ENCODE data around the gene POMGNT2.

Gene POMGNT2

GRCh38 chr3:43105596-43106292, at the start of gene POMGNT2:
TSS of gene POMGNT2 (minus strand) at chr3:43106079. CDS start at chr3:43081431, 24,648 bp downstream.
- peak; percentile 96 to 98 for ATAC-seq

DNA sequence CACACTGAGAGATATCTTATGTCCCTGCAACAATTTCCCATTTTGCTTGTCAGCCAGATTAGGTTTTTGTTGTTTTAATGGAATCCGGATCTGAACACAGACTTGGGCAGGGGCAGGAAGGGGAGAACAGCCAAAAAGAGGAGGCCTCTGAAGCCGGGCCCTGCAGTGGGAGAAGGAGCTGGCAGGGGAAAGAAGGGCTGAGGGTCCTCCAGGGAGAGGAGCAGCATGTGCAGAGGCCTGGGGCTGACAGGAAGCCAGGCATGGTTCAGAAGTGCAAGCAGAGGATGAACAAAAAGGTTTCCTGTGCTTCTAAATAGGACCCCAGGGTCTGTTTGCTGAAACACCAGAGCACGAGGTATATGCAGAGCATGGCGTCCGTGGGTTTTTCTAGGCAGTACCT, 49.1 kb upstream of the POMGNT2 start:
- no peak for ATAC-seq

GRCh38 chr3:43153216-43154083, 47.6 kb upstream of the POMGNT2 start:
- no peak for ATAC-seq

DNA sequence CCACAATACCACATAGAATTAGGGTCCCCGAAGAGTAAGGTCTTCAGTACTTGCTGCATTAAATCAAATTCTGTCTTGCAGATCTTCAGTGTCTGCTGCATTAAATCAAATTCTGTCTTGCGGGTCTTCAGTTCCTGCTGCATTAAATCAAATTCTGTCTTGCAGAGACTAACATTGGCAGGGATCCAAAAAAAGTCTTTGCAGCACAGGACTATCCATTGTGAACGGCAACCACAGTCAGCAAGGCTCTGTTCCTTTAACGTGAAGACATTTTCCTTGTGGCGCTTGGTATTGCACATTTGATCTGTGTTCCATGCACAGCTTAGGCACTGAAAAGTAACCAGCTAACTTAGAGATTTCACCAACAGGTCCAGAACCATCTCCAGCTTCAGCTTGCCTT, 46.8 kb upstream of the POMGNT2 start:
- no peak for ATAC-seq

GRCh38 chr3:43148033-43148432, 42.2 kb upstream of the POMGNT2 start:
- ATAC-seq, result no peak

- no peak for ATAC-seq
These were observed 40.7 kb upstream of the POMGNT2 start for GRCh38 chr3:43146599-43146998.

DNA sequence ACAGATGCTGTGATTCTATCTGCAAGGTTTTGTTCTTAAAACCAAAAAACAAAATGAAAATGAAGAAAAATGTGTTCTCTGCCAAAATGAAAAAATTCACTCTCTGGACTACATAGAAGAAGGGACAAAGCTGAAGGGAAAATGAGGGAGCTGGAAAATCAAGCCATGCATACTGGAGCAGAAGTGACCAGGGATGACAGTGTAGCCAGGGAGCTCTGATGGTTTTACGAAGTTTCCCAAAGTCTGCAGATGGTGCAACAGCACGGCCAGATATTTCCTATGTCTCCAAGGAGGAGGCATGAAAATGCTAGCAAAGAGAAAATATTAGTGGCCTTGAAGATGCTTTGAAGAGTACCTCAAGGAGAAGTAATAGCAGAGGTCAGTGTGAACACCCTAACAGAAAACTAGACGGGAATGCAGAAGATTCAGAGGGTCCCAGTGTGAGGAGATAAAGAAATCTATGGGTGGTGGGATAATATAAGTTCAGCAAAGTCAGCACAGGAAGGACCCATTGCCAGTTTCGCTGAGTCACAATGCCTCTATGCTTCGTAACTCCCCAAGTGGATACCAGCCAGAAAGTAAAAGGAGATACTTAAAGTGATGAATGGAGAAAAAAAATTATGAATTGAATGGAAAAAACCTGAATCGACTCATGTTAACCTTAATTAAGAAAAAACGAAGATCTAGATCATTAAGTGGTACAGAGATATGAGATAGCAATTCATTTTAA, 39.0 kb upstream of the POMGNT2 start:
- ATAC-seq, result no peak

DNA sequence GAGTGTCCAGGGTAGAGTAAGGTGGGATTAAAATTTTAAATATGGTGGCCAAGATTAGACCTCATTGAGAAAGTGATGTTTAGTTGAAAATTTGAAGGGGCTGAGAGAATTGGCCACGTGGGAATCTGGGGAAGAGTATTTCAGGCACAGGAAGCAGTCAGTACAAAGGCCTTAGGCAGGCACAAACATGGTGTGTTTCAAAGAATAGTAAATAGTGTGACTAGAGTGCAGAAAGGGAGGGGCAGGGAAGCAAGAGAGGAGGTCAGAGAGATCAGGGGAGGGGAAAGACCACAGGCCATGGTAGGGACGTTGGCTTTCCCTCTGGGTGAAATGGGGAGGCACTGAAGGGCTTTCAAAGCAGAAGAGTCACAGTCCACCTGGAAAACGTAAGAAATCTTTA, 36.6 kb upstream of the POMGNT2 start:
- no peak for ATAC-seq

- no peak for ATAC-seq
These were observed 32.8 kb upstream of the POMGNT2 start for GRCh38 chr3:43138488-43139231.

GRCh38 chr3:43132870-43133636, 27.2 kb upstream of the POMGNT2 start:
- no peak for ATAC-seq

DNA sequence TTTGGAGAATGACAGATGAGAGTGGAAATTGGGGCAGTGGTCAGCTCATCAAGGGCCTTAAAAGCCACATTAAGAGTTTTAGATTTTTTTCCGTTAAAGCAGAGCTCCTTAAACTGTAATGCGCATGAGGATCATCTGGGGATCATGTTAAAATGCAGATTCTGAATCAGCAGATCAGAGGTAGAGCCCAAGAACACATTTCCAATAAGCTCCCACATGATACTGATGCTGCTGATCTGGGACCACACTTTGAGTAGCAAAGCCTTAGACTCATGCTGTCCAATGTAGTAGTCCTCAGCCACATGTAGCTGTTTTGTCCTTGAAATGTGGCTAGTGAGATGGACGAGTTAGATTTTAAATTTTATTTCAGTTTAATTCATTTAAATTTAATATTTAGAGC, 26.3 kb upstream of the POMGNT2 start:
- no peak for ATAC-seq

- ATAC-seq, result no peak
These were observed 22.6 kb upstream of the POMGNT2 start for GRCh38 chr3:43128464-43128863.

- ATAC-seq, result no peak
These were observed 20.7 kb upstream of the POMGNT2 start for GRCh38 chr3:43126536-43126935.

DNA sequence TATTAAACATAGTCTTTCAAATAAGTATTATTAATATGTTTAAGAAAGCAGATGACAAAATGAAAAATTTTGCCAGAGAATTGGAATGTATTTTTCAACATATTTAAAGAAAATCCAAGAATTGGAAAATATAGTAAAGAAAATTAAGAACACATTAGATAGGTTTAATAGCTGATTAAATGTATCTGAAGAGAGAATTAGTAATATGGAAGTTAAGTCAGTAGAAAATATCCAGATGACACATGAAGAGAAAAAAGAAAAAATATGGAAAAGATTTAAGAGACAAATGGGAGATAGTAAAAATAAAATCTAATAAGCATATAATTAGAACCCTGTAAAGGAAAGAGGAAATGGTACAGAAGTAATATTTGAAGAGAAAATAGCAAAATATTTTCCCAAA, 18.0 kb upstream of the POMGNT2 start:
- no peak for ATAC-seq

DNA sequence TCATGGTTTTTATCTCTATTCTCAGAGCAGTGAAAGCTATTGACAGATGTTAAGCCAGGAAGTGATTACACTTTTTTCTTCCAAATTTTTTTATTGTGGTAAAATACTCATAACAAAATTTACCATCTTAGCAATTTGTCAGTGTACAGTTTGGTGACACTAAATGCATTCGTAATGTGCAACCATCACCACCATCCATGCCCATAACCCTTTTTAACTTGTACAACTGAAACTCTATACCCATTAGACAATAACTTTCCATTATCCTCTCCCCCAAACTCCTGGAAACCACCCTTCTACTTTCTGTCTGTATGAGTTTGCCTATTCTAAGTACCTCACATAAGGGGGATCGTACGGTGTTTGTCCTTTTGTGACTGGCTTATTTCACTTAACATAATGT, 15.1 kb upstream of the POMGNT2 start:
- ATAC-seq, result no peak

DNA sequence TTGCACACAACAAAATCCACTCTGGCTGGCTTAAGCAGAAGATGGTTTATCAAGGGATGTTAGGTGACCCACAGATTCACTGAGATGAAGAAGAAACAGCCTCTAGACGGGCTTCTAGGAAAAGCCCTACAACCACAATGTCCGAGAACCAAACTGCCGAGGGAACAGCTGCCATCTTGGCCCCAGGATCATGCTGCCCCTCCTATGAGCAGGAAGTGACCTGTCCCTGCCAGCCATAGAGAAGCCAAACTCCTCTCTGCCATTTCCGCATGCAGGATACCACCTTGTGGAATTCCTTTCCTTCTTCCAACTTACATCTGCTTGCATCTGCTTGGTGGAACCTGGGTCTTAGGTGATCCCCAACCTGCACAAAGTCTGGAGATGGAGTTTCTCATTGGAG, 11.4 kb upstream of the POMGNT2 start:
- no peak for ATAC-seq

DNA sequence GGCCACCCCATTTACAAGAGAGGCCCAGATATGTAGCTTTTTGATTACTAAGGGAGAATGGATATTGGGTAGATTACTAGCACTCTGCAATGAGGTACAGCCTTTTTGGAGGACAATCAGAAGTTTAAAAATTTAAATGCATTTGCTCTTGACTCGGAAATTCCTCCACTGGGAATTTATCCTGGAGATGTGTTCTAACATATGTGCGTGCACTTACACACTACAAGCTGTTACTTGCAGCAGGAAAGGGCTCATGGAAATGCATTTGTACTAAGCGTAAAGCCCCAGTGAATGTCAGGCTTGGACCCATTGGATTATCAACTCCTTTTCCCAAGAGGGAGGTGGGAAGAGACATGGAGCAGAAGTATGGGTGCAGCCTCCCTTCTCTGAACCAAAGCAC, 7.8 kb upstream of the POMGNT2 start:
- no peak for ATAC-seq

- ATAC-seq, result no peak
These were observed 382 bp upstream of the POMGNT2 start for GRCh38 chr3:43106293-43106628.

- ATAC-seq, result peak; percentile 8 to 20
These were observed 951 bp downstream of the POMGNT2 start for GRCh38 chr3:43104660-43105595.

DNA sequence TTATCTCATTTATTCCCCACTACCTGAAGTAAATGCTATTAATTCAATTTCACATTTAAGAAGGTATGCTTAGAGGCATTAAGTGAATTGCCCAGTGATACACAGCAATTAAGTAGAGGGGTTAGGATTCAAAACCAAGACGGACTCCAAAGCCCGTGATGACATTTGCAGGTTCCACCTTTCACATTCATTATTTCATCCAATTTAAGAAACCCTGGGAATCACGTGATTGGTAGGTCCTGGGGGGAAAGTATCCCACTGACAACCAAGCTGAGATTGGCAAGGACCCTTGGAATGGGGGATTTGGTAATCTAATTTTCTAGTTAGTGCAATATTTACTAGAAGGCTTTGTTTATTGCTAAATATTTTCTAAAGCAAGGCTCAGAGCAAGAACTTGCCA, 1.8 kb downstream of the POMGNT2 start:
- no peak for ATAC-seq
